ENCODE data around the gene MYLK. TPM values are rescaled to one million over a fixed set of nuclear protein-coding genes. Genes with fewer than 3 reads are reported as not detected.

MYLK gene
- total RNA-seq, 1 donor = 807 TPM

- H3K4me3 ChIP-seq (ENCODE audit: low read depth, low read length) = no peak overlapping the region
- TF ChIP-seq, protein P1, sequence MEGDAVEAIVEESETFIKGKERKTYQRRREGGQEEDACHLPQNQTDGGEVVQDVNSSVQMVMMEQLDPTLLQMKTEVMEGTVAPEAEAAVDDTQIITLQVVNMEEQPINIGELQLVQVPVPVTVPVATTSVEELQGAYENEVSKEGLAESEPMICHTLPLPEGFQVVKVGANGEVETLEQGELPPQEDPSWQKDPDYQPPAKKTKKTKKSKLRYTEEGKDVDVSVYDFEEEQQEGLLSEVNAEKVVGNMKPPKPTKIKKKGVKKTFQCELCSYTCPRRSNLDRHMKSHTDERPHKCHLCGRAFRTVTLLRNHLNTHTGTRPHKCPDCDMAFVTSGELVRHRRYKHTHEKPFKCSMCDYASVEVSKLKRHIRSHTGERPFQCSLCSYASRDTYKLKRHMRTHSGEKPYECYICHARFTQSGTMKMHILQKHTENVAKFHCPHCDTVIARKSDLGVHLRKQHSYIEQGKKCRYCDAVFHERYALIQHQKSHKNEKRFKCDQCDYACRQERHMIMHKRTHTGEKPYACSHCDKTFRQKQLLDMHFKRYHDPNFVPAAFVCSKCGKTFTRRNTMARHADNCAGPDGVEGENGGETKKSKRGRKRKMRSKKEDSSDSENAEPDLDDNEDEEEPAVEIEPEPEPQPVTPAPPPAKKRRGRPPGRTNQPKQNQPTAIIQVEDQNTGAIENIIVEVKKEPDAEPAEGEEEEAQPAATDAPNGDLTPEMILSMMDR (IDR thresholded peaks at IDR 0.05; ENCODE audit: insufficient read depth, low read depth, low read length) = no peak
- no peak for DNase-seq (ENCODE audit: low read depth)
Measured at GRCh38 chr3:123624302-123624701, 259.8 kb downstream of the MYLK start.

DNA sequence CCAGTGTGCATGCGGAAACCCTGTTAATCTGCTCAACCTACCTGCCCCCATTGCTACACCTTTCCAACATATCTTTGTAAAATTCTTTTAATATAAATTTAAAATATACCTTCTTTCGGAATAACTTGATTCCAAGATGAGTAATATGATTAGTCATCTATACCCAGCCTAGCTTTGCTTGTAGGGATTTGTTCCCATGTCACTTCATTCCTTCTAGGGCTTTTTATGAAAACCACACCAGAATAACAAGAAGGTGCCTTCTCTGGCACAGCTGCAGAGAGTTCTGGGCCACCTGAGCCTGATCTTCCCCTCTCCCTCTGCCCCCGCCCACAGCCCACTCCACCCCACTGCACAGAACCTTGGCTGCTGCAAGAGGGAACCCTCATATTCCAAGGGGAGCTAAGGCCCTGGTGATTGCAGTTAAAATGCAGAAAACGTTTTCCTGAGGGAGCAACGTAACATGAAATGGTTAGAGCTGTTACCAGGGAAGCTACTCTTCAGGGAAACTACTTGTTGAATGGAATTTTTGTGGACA lies 260.7 kb downstream of the MYLK start:
- no peak overlapping the region for H3K4me3 ChIP-seq (ENCODE audit: low read depth, low read length)
- TF ChIP-seq, protein P1 (IDR thresholded peaks at IDR 0.05; ENCODE audit: insufficient read depth, low read depth, low read length) = no peak
- no peak for DNase-seq (ENCODE audit: low read depth)

- TF ChIP-seq, protein P1 (IDR thresholded peaks at IDR 0.05; ENCODE audit: insufficient read depth, low read depth, low read length) = no peak
- H3K4me3 ChIP-seq (ENCODE audit: low read depth, low read length) = no peak overlapping the region
- no peak for DNase-seq (ENCODE audit: low read depth)
Measured at GRCh38 chr3:123622766-123623165, 261.4 kb downstream of the MYLK start.

DNA sequence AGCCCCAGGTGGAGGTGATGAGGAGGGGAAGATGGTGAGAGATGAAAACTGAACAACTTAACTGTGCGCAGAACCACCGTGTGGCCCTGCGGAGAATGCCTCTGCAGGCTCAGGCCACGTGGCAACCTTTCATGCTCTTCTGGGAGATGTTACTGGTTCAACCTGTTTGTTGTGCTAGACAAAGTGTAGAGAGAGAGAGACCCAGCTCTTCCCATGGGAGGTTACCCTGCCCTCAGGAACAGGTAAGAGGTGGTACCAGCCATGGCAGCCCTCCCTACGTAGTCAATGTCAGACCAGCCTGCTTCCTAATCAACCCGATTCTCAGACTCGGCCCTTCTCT lies 262.3 kb downstream of the MYLK start:
- DNase-seq (ENCODE audit: low read depth) = no peak
- no peak overlapping the region for H3K4me3 ChIP-seq (ENCODE audit: low read depth, low read length)
- TF ChIP-seq, protein P1 (IDR thresholded peaks at IDR 0.05; ENCODE audit: insufficient read depth, low read depth, low read length) = no peak

- H3K4me3 ChIP-seq (ENCODE audit: low read depth, low read length) = no peak overlapping the region
- TF ChIP-seq, protein P1 (IDR thresholded peaks at IDR 0.05; ENCODE audit: insufficient read depth, low read depth, low read length) = no peak
- DNase-seq (ENCODE audit: low read depth) = no peak
Measured at GRCh38 chr3:123621186-123621849, 262.8 kb downstream of the MYLK start.

DNA sequence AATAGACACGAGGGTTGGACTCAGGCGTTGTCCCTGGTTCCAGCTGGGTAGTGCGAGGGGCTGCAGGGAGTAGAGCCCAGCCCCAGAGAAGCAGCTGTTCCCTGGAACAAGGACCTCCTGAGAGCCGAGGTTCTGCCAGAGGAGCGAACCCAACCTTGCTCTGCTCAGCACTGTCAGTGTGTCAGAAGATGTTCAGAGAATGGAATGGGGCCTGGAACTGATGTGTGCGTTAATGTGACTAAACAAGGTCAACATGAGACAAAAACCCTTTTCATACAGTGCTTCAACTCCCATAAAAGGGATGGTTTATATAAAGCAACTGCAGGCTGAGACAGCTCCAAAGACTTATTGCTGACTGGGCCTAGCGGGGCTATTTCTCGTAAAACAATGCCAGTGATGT lies 263.8 kb downstream of the MYLK start:
- TF ChIP-seq, protein P1 (IDR thresholded peaks at IDR 0.05; ENCODE audit: insufficient read depth, low read depth, low read length) = no peak
- peak overlapping the region; percentile 17 for H3K4me3 ChIP-seq (ENCODE audit: low read depth, low read length)
- peak; percentile 81 for DNase-seq (ENCODE audit: low read depth)
